SK-N-SH treated with all-trans-retinoic acid at 6 μM for 48 hours (cell line): ENCODE results near the gene RPS8.

Experiments
- ATAC-seq: fragments of 200-7000 bp; cut with Tn5 transposase; 3 replicates; pipeline ENCODE4 v1.9.1; 2020; ENCODE audit warnings: mild to moderate bottlenecking, moderate library complexity
- ARNTL ChIP-seq: fragments of 450-650 bp; formaldehyde crosslinking; IDR thresholded peaks from 2 replicates; pipeline ENCODE4 v1.5.0; 2020; ENCODE audit warnings: low read depth, mild to moderate bottlenecking, moderate library complexity, borderline replicate concordance
- BACH2 ChIP-seq: fragments of 250-450 bp; sonication (Bioruptor Pico); IDR thresholded peaks from 2 replicates; pipeline ENCODE4 v1.9.0; 2021; ENCODE audit warnings: mild to moderate bottlenecking, borderline replicate concordance
- CSDC2 ChIP-seq: fragments of 250-450 bp; sonication (Bioruptor Pico); IDR thresholded peaks from 2 replicates; pipeline ENCODE4 v1.5.0; 2020; ENCODE audit warnings: mild to moderate bottlenecking, moderate library complexity
- CSRNP3 ChIP-seq: fragments of 250-450 bp; sonication (Bioruptor Pico); IDR thresholded peaks from 2 replicates; pipeline ENCODE4 v1.5.1; 2021; ENCODE audit warnings: mild to moderate bottlenecking, moderate library complexity
- ESRRG ChIP-seq: fragments of 250-450 bp; sonication (Bioruptor Pico); IDR thresholded peaks from 2 replicates; pipeline ENCODE4 v1.6.1; 2021; ENCODE audit warnings: mild to moderate bottlenecking
- GLIS3 ChIP-seq: fragments of 250-450 bp; sonication (Bioruptor Pico); IDR thresholded peaks from 2 replicates; pipeline ENCODE4 v1.5.0; 2020; ENCODE audit warnings: mild to moderate bottlenecking, moderate library complexity
- ISL1 ChIP-seq: fragments of 250-450 bp; sonication (Bioruptor Pico); IDR thresholded peaks from 2 replicates; pipeline ENCODE4 v2.1.2; 2022; ENCODE audit warnings: mild to moderate bottlenecking, moderate library complexity
- OSR1 ChIP-seq: fragments of 250-450 bp; sonication (Bioruptor Pico); IDR thresholded peaks from 2 replicates; pipeline ENCODE4 v1.8.0; 2022; ENCODE audit warnings: moderate library complexity, mild to moderate bottlenecking, inconsistent platforms
- PATZ1 ChIP-seq: fragments of 250-450 bp; sonication (Bioruptor Pico); IDR thresholded peaks from 2 replicates; pipeline ENCODE4 v1.8.0; 2020; ENCODE audit warnings: mild to moderate bottlenecking, moderate library complexity, borderline replicate concordance
- POU6F1 ChIP-seq: fragments of 250-450 bp; sonication (Bioruptor Pico); IDR thresholded peaks from 2 replicates; pipeline ENCODE4 v1.8.0; 2021; ENCODE audit warnings: low read depth, mild to moderate bottlenecking, moderate library complexity, borderline replicate concordance
- PPARA ChIP-seq: fragments of 250-450 bp; sonication (Bioruptor Pico); IDR thresholded peaks from 2 replicates; pipeline ENCODE4 v1.5.0; 2020; ENCODE audit warnings: mild to moderate bottlenecking, borderline replicate concordance
- RARB ChIP-seq: fragments of 250-450 bp; sonication (Bioruptor Pico); IDR thresholded peaks from 2 replicates; pipeline ENCODE4 v1.8.0; 2021; ENCODE audit warnings: mild to moderate bottlenecking, moderate library complexity
- SNAI2 ChIP-seq: fragments of 250-450 bp; sonication (Bioruptor Pico); IDR thresholded peaks from 2 replicates; pipeline ENCODE4 v1.5.0; 2020; ENCODE audit warnings: mild to moderate bottlenecking, moderate library complexity
- TCF4 ChIP-seq: fragments of 250-450 bp; sonication (Bioruptor Pico); IDR thresholded peaks from 2 replicates; pipeline ENCODE4 v1.8.0; 2021; ENCODE audit warnings: mild to moderate bottlenecking, moderate library complexity, borderline replicate concordance
- TOX ChIP-seq: fragments of 250-450 bp; sonication (Bioruptor Pico); IDR thresholded peaks from 2 replicates; pipeline ENCODE4 v1.8.0; 2021; ENCODE audit warnings: mild to moderate bottlenecking, moderate library complexity, borderline replicate concordance
- ZC3H10 ChIP-seq: fragments of 250-450 bp; sonication (Bioruptor Pico); IDR thresholded peaks from 2 replicates; pipeline ENCODE4 v1.5.1; 2021; ENCODE audit warnings: mild to moderate bottlenecking, moderate library complexity
- ZFP3 ChIP-seq: fragments of 250-450 bp; sonication (Bioruptor Pico); IDR thresholded peaks from 2 replicates; pipeline ENCODE4 v1.5.0; 2020; ENCODE audit warnings: mild to moderate bottlenecking, moderate library complexity
- ZFP30 ChIP-seq: fragments of 450-650 bp; formaldehyde crosslinking; IDR thresholded peaks from 2 replicates; pipeline ENCODE4 v1.5.0; 2022; ENCODE audit warnings: mild to moderate bottlenecking, moderate library complexity
- ZNF565 ChIP-seq: fragments of 450-650 bp; formaldehyde crosslinking; conservative IDR thresholded peaks from 2 replicates; pipeline ENCODE4 v1.5.0; 2020; ENCODE audit warnings: low read depth, mild to moderate bottlenecking, moderate library complexity
- ZNF70 ChIP-seq: fragments of 450-650 bp; formaldehyde crosslinking; IDR thresholded peaks from 2 replicates; pipeline ENCODE4 v1.5.0; 2020; ENCODE audit warnings: mild to moderate bottlenecking, moderate library complexity
- ZNF8 ChIP-seq: fragments of 450-650 bp; formaldehyde crosslinking; IDR thresholded peaks from 2 replicates; pipeline ENCODE4 v1.5.0; 2020; ENCODE audit warnings: mild to moderate bottlenecking, moderate library complexity

Gene RPS8

GRCh38 chr1:44786138-44786840 is 10.9 kb downstream of the RPS8 start:
- no peak for TF ChIP-seq OSR1
- no peak for TF ChIP-seq SNAI2
- TF ChIP-seq ZFP3 (CRISPR knock-in tag) = no peak
- TF ChIP-seq ZNF565 (CRISPR knock-in tag) = no peak
- no peak for TF ChIP-seq TCF4 (CRISPR knock-in tag)
- no peak for TF ChIP-seq ZC3H10
- TF ChIP-seq ESRRG = no peak
- TF ChIP-seq ZFP30 = no peak
- TF ChIP-seq TOX (CRISPR knock-in tag) = no peak
- no peak for TF ChIP-seq ZNF8 (CRISPR knock-in tag)
- no peak for TF ChIP-seq RARB (CRISPR knock-in tag)
- TF ChIP-seq BACH2 (CRISPR knock-in tag) = no peak
- no peak for TF ChIP-seq GLIS3 (CRISPR knock-in tag)
- no peak for TF ChIP-seq ARNTL (CRISPR knock-in tag)
- no peak for TF ChIP-seq PPARA
- no peak for TF ChIP-seq ISL1
- no peak for TF ChIP-seq ZNF70
- TF ChIP-seq CSDC2 (CRISPR knock-in tag) = no peak
- TF ChIP-seq POU6F1 = no peak
- no peak for TF ChIP-seq PATZ1
- ATAC-seq = peak; percentile 62

- TF ChIP-seq CSRNP3 (CRISPR knock-in tag) = no peak
- TF ChIP-seq ESRRG = no peak
- TF ChIP-seq, all 23 proteins: peak for 0
- no peak for ATAC-seq
These were observed 11.6 kb downstream of the RPS8 start for GRCh38 chr1:44786841-44787426.

GRCh38 chr1:44787506-44787905 is 12.2 kb downstream of the RPS8 start:
- TF ChIP-seq POU6F1 = no peak
- no peak for TF ChIP-seq CSRNP3 (CRISPR knock-in tag)
- TF ChIP-seq ZNF70 = no peak
- no peak for TF ChIP-seq ZFP3 (CRISPR knock-in tag)
- TF ChIP-seq ZNF8 (CRISPR knock-in tag) = no peak
- no peak for TF ChIP-seq ZNF565 (CRISPR knock-in tag)
- no peak for TF ChIP-seq ZC3H10
- TF ChIP-seq GLIS3 (CRISPR knock-in tag) = no peak
- no peak for TF ChIP-seq ARNTL (CRISPR knock-in tag)
- no peak for TF ChIP-seq ZFP30
- no peak for TF ChIP-seq PATZ1
- TF ChIP-seq PPARA = no peak
- no peak for ATAC-seq
